ENCODE results near the gene CCDC60. TPM values are rescaled to one million over a fixed set of nuclear protein-coding genes. Genes with fewer than 3 reads are reported as not detected.

Gene CCDC60
- total RNA-seq, 1 donor, result not detected

DNA sequence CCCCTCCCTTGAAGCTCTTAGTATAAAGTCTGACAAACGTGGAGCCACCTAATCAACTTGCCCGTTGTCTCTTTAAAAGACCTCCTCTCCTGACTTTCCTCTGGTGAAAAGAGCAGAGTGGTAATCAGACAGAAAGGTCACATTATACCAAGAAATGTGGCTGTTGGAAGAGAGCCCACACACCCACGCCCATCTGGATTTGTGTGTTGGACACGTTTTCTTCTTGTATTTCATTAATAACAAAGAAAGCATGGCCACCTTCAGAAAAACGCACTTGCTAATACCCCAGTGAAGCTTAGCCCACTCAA is 41.3 kb downstream of the CCDC60 start:
- H3K4me3 ChIP-seq (ENCODE audit: low read depth, low read length), result no peak overlapping the region
- TF ChIP-seq CTCF (IDR thresholded peaks at IDR 0.05; ENCODE audit: insufficient read depth, low read length), result no peak
- DNase-seq (ENCODE audit: low read depth), result no peak

DNA sequence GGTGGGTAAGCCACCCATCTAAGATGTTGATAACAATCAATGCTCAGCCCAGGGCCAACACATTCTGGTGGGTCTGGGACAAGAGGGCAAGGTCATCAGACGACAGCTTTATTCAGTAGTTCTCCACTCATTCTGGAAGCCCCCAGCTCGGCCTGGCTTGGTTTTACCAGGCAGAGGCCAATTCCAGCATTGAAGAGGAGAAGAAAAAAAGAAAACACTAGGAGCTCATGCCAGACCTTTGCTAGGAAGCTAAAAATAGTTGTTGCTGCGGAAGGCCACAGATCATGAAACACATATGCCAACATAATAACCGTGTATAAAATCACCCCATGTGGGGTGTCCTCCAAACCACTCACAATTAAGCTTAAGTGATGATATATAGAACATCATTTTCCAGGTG is 44.4 kb downstream of the CCDC60 start:
- no peak overlapping the region for H3K4me3 ChIP-seq (ENCODE audit: low read depth, low read length)
- no peak for DNase-seq (ENCODE audit: low read depth)
- no peak for TF ChIP-seq CTCF (IDR thresholded peaks at IDR 0.05; ENCODE audit: insufficient read depth, low read length)

- TF ChIP-seq CTCF (IDR thresholded peaks at IDR 0.05; ENCODE audit: insufficient read depth, low read length), result no peak
- no peak overlapping the region for H3K4me3 ChIP-seq (ENCODE audit: low read depth, low read length)
- DNase-seq (ENCODE audit: low read depth), result no peak
Observed at GRCh38 chr12:119381471-119382235, 47.1 kb downstream of the CCDC60 start.

DNA sequence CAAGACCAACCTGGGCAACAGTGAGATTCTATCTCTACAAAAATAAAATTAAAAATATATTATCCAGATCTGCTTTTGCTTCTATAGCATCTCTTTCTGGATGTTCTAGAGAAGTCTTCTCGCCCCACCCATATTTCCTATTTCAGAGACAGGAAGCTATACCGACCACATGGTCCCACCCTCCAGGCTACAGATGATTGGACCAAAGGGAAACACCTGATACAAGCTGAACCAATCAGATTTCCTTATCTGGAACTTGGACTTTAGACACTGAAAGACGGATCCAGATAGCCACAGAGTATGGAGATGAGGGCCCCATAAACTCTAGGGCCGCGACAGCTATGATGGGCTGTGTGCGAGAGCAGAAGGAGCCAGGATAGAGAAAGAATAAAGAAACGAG is 48.7 kb downstream of the CCDC60 start:
- no peak overlapping the region for H3K4me3 ChIP-seq (ENCODE audit: low read depth, low read length)
- DNase-seq (ENCODE audit: low read depth), result no peak
- TF ChIP-seq CTCF (IDR thresholded peaks at IDR 0.05; ENCODE audit: insufficient read depth, low read length), result no peak

GRCh38 chr12:119384340-119384739 is 49.8 kb downstream of the CCDC60 start:
- TF ChIP-seq CTCF (IDR thresholded peaks at IDR 0.05; ENCODE audit: insufficient read depth, low read length), result no peak
- DNase-seq (ENCODE audit: low read depth), result no peak
- no peak overlapping the region for H3K4me3 ChIP-seq (ENCODE audit: low read depth, low read length)

- no peak for TF ChIP-seq CTCF (IDR thresholded peaks at IDR 0.05; ENCODE audit: insufficient read depth, low read length)
- no peak for DNase-seq (ENCODE audit: low read depth)
- no peak overlapping the region for H3K4me3 ChIP-seq (ENCODE audit: low read depth, low read length)
Observed at GRCh38 chr12:119385659-119386058, 51.1 kb downstream of the CCDC60 start.

GRCh38 chr12:119389687-119390086 is 55.2 kb downstream of the CCDC60 start:
- TF ChIP-seq CTCF (IDR thresholded peaks at IDR 0.05; ENCODE audit: insufficient read depth, low read length), result no peak
- no peak for DNase-seq (ENCODE audit: low read depth)
- H3K4me3 ChIP-seq (ENCODE audit: low read depth, low read length), result no peak overlapping the region
